Heart right ventricle (tissue), 16 donors: ENCODE measurements around the gene TOP2A. TPM values are rescaled to one million over a fixed set of nuclear protein-coding genes. Genes with fewer than 3 reads are reported as not detected.
"Not testable (repeated sequence)": the region's sequence is repeated elsewhere in the genome, so short reads cannot be mapped to it uniquely, and the experiment has no call there.

ENCODE experiments used
- ATAC-seq, 8 donors: fragments of 200-7000 bp; cut with Tn5 transposase; one replicate each; pipeline ENCODE4 v1.9.1; 2020; ENCODE audit warnings: mild to moderate bottlenecking in 8 of 8, moderate library complexity in 8 of 8, moderate number of reproducible peaks in 1 of 8
- DNase-seq, 2 donors: peaks; one replicate each; pipeline ENCODE4 v3.0.0-alpha.2; 2020
- H3K27ac ChIP-seq, 10 donors: fragments of 200-600 bp; sonication (generic) in 2 of 10; one replicate each; pipeline versions ENCODE4 v1.5.0 to v1.8.0; 2020 to 2022; ENCODE audit warnings: mild to moderate bottlenecking in 3 of 10
- H3K27me3 ChIP-seq, 7 donors: fragments of 200-600 bp; one replicate each; pipeline ENCODE4 v1.8.0; 2021 to 2022; ENCODE audit warnings: mild to moderate bottlenecking in 2 of 7
- H3K36me3 ChIP-seq, 9 donors: fragments of 200-600 bp; sonication (generic) in 1 of 9; one replicate each; pipeline versions ENCODE4 v1.5.0 to v1.8.0; 2020 to 2022; ENCODE audit warnings: mild to moderate bottlenecking in 2 of 9
- H3K4me1 ChIP-seq, 9 donors: fragments of 200-600 bp; sonication (generic) in 1 of 9; one replicate each; pipeline versions ENCODE4 v1.5.0 to v1.8.0; 2020 to 2022; ENCODE audit warnings: mild to moderate bottlenecking in 4 of 9
- H3K4me3 ChIP-seq, 10 donors: fragments of 200-600 bp; sonication (generic) in 2 of 10; one replicate each; pipeline versions ENCODE4 v1.5.0 to v1.8.0; 2020 to 2022; ENCODE audit warnings: mild to moderate bottlenecking in 7 of 10, moderate library complexity in 2 of 10
- H3K9me3 ChIP-seq, 11 donors: fragments of 200-600 bp in 10 of 11; sonication (generic) in 2 of 11; one replicate each; pipeline versions ENCODE4 v1.5.0 to v1.8.0; 2013 to 2022; ENCODE audit warnings: mild to moderate bottlenecking in 2 of 11, control low read depth in 1 of 11, moderate library complexity in 1 of 11
- CTCF ChIP-seq, 9 donors: fragments of 200-600 bp; sonication (generic) in 2 of 9; IDR thresholded peaks; one replicate each; pipeline versions ENCODE4 v1.5.0 to v1.8.0; 2021 to 2022; ENCODE audit warnings: antibody characterized with exemption in 9 of 9, mild to moderate bottlenecking in 5 of 9, moderate library complexity in 1 of 9
- WGBS, 2 donors: extraction: QIAGEN DNeasy Blood & Tissue Kit; methylation state at CpG; one replicate each; pipeline ENCODE4 v1.1.7; 2013; ENCODE audit warnings: inconsistent platforms in 1 of 2; 5-methylcytosine and 5-hydroxymethylcytosine counted together
- intact Hi-C, 10 donors: fragments of 100-400 bp; cut with DNase I; formaldehyde crosslinking; loops; one replicate each; pipeline versions ENCODE4 v1.11.1 to v1.14.2; 2022
- polyA plus RNA-seq, 2 donors: library from polyadenylated mRNA; stranded (reverse); fragments of 200-250 nt; gene quantifications; one replicate each; pipeline ENCODE4 v1.2.3, GENCODE V29; 2013
- total RNA-seq, 10 donors: library from RNA; stranded (reverse); fragmentation: NEBNext Ultra II Directional in 3 of 10; extraction: Animal tissue kit (Norgen Biotek cat#: 25700) in 3 of 10; gene quantifications; one replicate each; pipeline versions ENCODE4 v1.2.1 to v1.2.4, GENCODE V29; 2021 to 2023
- donor health status: Arrhythmogenic right ventricular cardiomyopathy.
- donor health status: ischemic (EF 13 %, LVEDD 7.1; RV severe dilation, severe dysfunction).
- donor health status: healthy with polysubstance abuse.
- donor health status: DM: no; HTN: yes; CAD: no.
- donor health status: DM: no; HTN: no; CAD: no.
- donor health status: ischemic (EF 25% LVEDD 6.9; RV normal size, moderate dysfunction).
- donor health status: ischemic (EF 25% LVEDD 5.7; RV mildly dilated, moderate dysfunction).
- donor health status: healthy.
- donor health status: DM: yes; HTN: yes; CAD: no.
- donor health status: Ischemic cardiomyopathy.
- donor health status: ischemic (EF 35%, LVEDD 5.7; RV mildly dilated, moderate dysfunction).
- donor health status: nonischemic (EF 11% LVEDD 7.7; RV severe dilation, severe dysfunction).
- donor health status: DM: yes; HTN: yes; CAD: no.
- donor health status: PGD.
- donor health status: ischemic (EF 29% LVEDD 5.4; RV normal size, mild dysfunction).
- donor health status: nonischemic (EF 23%, LVEDD 6.1; RV moderate dilation, normal function).

Gene TOP2A
- total and polyA plus RNA-seq, 12 donors = 0.17 to 20.0 (median 1.0) TPM

DNA sequence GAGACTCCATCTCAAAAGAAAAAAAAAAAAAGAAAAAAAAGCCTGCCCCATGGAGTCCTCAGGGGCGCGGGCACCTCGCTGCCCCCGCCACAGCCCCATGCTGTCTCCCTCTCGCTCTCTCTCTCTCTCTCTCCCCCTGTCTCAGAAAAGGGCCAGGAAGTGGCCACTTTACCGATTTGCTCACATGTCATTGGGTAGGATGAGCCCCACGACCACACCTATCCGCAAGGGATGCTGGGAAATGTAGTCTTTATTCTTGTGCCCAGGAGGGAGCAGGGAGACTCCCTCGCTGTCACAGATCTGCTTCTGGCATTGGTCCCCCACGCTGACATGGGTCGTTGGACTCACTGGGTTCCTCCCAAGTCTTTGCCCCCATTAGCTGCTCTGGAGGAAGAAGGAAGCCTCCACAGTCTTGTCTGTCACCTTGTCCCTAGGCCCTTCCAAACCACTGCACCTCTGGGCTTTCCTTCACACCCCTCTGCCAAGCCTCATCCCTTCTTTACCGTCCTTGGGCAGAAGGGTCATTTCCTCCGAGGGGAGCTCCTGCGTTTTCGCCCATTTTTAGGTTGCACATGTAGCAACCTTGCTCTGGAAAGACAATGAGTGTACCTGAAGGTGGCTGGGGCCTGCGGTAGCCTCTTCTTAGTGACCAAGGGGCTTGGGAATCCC, 46.3 kb downstream of the TOP2A start:
- 86% methylated on average over 16 of the region's 16 CpGs for WGBS, 2 donors
- intact Hi-C loops = no loop called here
- ATAC-seq = peak in 2 of 8 donors; percentile 28 to 34

GRCh38 chr17:40369923-40370322, 47.8 kb downstream of the TOP2A start:
- ATAC-seq (no peak), DNase-seq (no peak)
- Histone ChIP-seq H3K9me3 (no peaks in the 10 kb centered on the region), H3K4me1 (no peaks in the 10 kb centered on the region), H3K4me3 (no peak overlapping the region), H3K27ac (no peak overlapping the region), H3K36me3 (no peaks in the 10 kb centered on the region), H3K27me3 (no peaks in the 10 kb centered on the region)
- TF ChIP-seq CTCF (IDR thresholded peaks at IDR 0.05) = no peak
- intact Hi-C loops = loop anchor here in 4 of 10 donors (5.0 to 10.0 kb wide), 5 partner anchors 32 to 195 kb away; partner anchors contain the start of genes CCR7 (in 2 of the 4), TOP2A (in 2 of the 4) and IGFBP4 (in 1 of the 4)
- WGBS, 2 donors = 92 to 97% methylated on average over 7 of the region's 7 CpGs

More for the DNA sequence above, 46.3 kb downstream of the TOP2A start:
- no peaks in the 10 kb centered on the region for H3K4me1 ChIP-seq
- H3K4me3 ChIP-seq = no peak overlapping the region
- H3K9me3 ChIP-seq = no peaks in the 10 kb centered on the region
- no peak for TF ChIP-seq CTCF (IDR thresholded peaks at IDR 0.05)
- H3K36me3 ChIP-seq = no peaks in the 10 kb centered on the region
- no peak for DNase-seq
- H3K27me3 ChIP-seq = peaks cover 0 to 2% (median 0%) of the 10 kb centered on the region in 7 donors
- H3K27ac ChIP-seq = no peak overlapping the region

GRCh38 chr17:40367728-40368127, 50.0 kb downstream of the TOP2A start:
- DNase-seq, H3K27ac ChIP-seq, ATAC-seq, H3K36me3 ChIP-seq, H3K27me3 ChIP-seq, H3K4me3 ChIP-seq, H3K9me3 ChIP-seq: not testable (repeated sequence)
- intact Hi-C loops = loop anchor here in 4 of 10 donors (5.0 to 10.0 kb wide), 5 partner anchors 35 to 197 kb away; partner anchors contain the start of genes CCR7 (in 2 of the 4), TOP2A (in 2 of the 4) and IGFBP4 (in 1 of the 4)
- peaks cover 0 to 16% (median 6%) of the 10 kb centered on the region in 9 donors for H3K4me1 ChIP-seq
- 95% methylated on average over 8 of the region's 9 CpGs for WGBS, 2 donors

DNA sequence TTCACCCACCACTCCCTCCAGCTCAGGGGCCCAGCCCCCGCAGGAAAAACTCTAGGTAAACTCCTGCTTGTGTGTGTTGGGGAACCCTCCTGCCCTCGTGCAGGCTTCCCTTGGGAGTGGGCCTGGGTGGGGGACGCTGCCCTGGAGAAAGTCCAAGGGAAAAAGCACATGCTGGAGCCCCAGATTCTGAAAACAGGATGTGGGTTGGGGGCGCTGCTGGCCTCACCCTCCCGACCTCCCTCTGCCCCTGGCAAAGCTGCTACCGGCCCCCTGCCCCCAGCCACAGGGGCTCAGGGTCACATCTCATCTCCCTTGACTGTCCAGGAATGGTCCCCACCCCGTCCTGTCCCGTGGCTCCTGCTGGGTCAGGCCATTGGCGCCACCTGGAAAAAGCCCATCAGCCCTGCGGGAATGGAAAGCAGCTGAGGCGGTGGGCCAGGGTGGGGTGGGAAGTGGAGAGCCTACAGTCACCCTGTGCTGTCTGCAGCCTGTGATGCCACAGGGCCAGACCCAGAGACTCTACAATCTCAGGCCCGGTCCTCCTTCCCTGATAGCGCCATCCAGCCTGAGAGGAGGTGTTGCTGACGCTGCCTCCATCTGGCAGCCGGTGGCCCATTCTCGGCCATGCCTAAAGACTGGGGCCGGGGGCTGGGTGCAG, 50.7 kb downstream of the TOP2A start:
- no peak for DNase-seq
- 72 to 78% methylated on average over 17 of the region's 17 CpGs for WGBS, 2 donors
- Histone ChIP-seq H3K4me1 (peaks cover 0 to 23% (median 10%) of the 10 kb centered on the region in 9 donors), H3K36me3 (peaks cover 0 to 3% (median 0%) of the 10 kb centered on the region in 9 donors), H3K27ac (no peak overlapping the region), H3K4me3 (no peak overlapping the region), H3K9me3 (no peaks in the 10 kb centered on the region), H3K27me3 (peaks cover 0 to 14% (median 0%) of the 10 kb centered on the region in 7 donors)
- no peak for TF ChIP-seq CTCF (IDR thresholded peaks at IDR 0.05)
- ATAC-seq = no peak
- intact Hi-C loops = loop anchor here in 4 of 10 donors (5.0 to 10.0 kb wide), 5 partner anchors 35 to 198 kb away; partner anchors contain the start of genes CCR7 (in 2 of the 4), TOP2A (in 2 of the 4) and IGFBP4 (in 1 of the 4)
